ENCODE data around the gene NFKB1. TPM values are rescaled to one million over a fixed set of nuclear protein-coding genes. Genes with fewer than 3 reads are reported as not detected.

NFKB1 gene
- total RNA-seq, 1 donor from 2014 or later = 148 TPM

GRCh38 chr4:102525504-102525903 lies 24.3 kb downstream of the NFKB1 start:
- H3K9me3 Mint-ChIP-seq = no peaks in the 10 kb centered on the region
- H3K4me1 Mint-ChIP-seq = peaks cover 79% of the 10 kb centered on the region
- no peak for DNase-seq
- peak overlapping the region; percentile 55 for H3K4me3 Mint-ChIP-seq
- H3K36me3 Mint-ChIP-seq (ENCODE audit: low read depth) = peaks cover 44% of the 10 kb centered on the region
- peak overlapping the region; percentile 42 for H3K27ac Mint-ChIP-seq
- no peaks in the 10 kb centered on the region for H3K27me3 Mint-ChIP-seq
- intact Hi-C loops (cut with micrococcal nuclease) = loop anchor here (5.0 to 10.0 kb wide), 2 partner anchors 259 to 302 kb away; partner anchors contain the start of gene UBE2D3

- DNase-seq = no peak
- peaks cover 51% of the 10 kb centered on the region for H3K36me3 Mint-ChIP-seq (ENCODE audit: low read depth)
- no peaks in the 10 kb centered on the region for H3K27me3 Mint-ChIP-seq
- no peaks in the 10 kb centered on the region for H3K9me3 Mint-ChIP-seq
- intact Hi-C loops (cut with micrococcal nuclease) = loop anchor here (5.0 to 10.0 kb wide), 2 partner anchors 258 to 301 kb away; partner anchors contain the start of gene UBE2D3
- no peak overlapping the region for H3K4me3 Mint-ChIP-seq
- H3K27ac Mint-ChIP-seq = no peak overlapping the region
- peaks cover 77% of the 10 kb centered on the region for H3K4me1 Mint-ChIP-seq
Measured at GRCh38 chr4:102526532-102526931, 25.4 kb downstream of the NFKB1 start.

- H3K27ac Mint-ChIP-seq = peak overlapping the region; percentile 82
- peaks cover 53% of the 10 kb centered on the region for H3K36me3 Mint-ChIP-seq (ENCODE audit: low read depth)
- peak; percentile 71 for DNase-seq
- H3K4me3 Mint-ChIP-seq = peak overlapping the region; percentile 72
- intact Hi-C loops (cut with micrococcal nuclease) = loop anchor here (1.0 to 10.0 kb wide), 4 partner anchors 8 to 300 kb away; partner anchors contain the start of gene UBE2D3
- no peaks in the 10 kb centered on the region for H3K9me3 Mint-ChIP-seq
- H3K4me1 Mint-ChIP-seq = peaks cover 68% of the 10 kb centered on the region
- H3K27me3 Mint-ChIP-seq = no peaks in the 10 kb centered on the region
Measured at GRCh38 chr4:102527695-102528283, 26.6 kb downstream of the NFKB1 start.

GRCh38 chr4:102529977-102530376 lies 28.8 kb downstream of the NFKB1 start:
- H3K4me3 Mint-ChIP-seq = no peak overlapping the region
- DNase-seq = no peak
- peaks cover 68% of the 10 kb centered on the region for H3K4me1 Mint-ChIP-seq
- intact Hi-C loops (cut with micrococcal nuclease) = loop anchor here (5.0 to 10.0 kb wide), 2 partner anchors 255 to 297 kb away; partner anchors contain the start of gene UBE2D3
- H3K27ac Mint-ChIP-seq = no peak overlapping the region
- H3K27me3 Mint-ChIP-seq = no peaks in the 10 kb centered on the region
- H3K36me3 Mint-ChIP-seq (ENCODE audit: low read depth) = peaks cover 66% of the 10 kb centered on the region
- no peaks in the 10 kb centered on the region for H3K9me3 Mint-ChIP-seq

GRCh38 chr4:102530986-102531385 lies 29.8 kb downstream of the NFKB1 start:
- H3K27me3 Mint-ChIP-seq = no peaks in the 10 kb centered on the region
- H3K4me1 Mint-ChIP-seq = peaks cover 67% of the 10 kb centered on the region
- H3K27ac Mint-ChIP-seq = no peak overlapping the region
- DNase-seq = no peak
- no peak overlapping the region for H3K4me3 Mint-ChIP-seq
- peaks cover 59% of the 10 kb centered on the region for H3K36me3 Mint-ChIP-seq (ENCODE audit: low read depth)
- no peaks in the 10 kb centered on the region for H3K9me3 Mint-ChIP-seq
- intact Hi-C loops (cut with micrococcal nuclease) = no loop called here

- no peak overlapping the region for H3K27ac Mint-ChIP-seq
- no peak overlapping the region for H3K4me3 Mint-ChIP-seq
- intact Hi-C loops (cut with micrococcal nuclease) = no loop called here
- H3K9me3 Mint-ChIP-seq = no peaks in the 10 kb centered on the region
- H3K27me3 Mint-ChIP-seq = no peaks in the 10 kb centered on the region
- H3K36me3 Mint-ChIP-seq (ENCODE audit: low read depth) = peaks cover 58% of the 10 kb centered on the region
- H3K4me1 Mint-ChIP-seq = peaks cover 65% of the 10 kb centered on the region
- no peak for DNase-seq
Measured at GRCh38 chr4:102531462-102531861, 30.3 kb downstream of the NFKB1 start.

- Mint-ChIP-seq H3K27me3 (no peaks in the 10 kb centered on the region), H3K4me3 (no peak overlapping the region), H3K36me3 (ENCODE audit: low read depth) (peaks cover 57% of the 10 kb centered on the region), H3K27ac (no peak overlapping the region), H3K9me3 (no peaks in the 10 kb centered on the region), H3K4me1 (peaks cover 50% of the 10 kb centered on the region)
- DNase-seq = no peak
- intact Hi-C loops (cut with micrococcal nuclease) = no loop called here
Measured at GRCh38 chr4:102533348-102533747, 32.2 kb downstream of the NFKB1 start.

GRCh38 chr4:102533904-102534303 lies 32.7 kb downstream of the NFKB1 start:
- H3K27me3 Mint-ChIP-seq = no peaks in the 10 kb centered on the region
- DNase-seq = no peak
- H3K4me1 Mint-ChIP-seq = peaks cover 46% of the 10 kb centered on the region
- no peak overlapping the region for H3K4me3 Mint-ChIP-seq
- H3K9me3 Mint-ChIP-seq = no peaks in the 10 kb centered on the region
- no peak overlapping the region for H3K27ac Mint-ChIP-seq
- intact Hi-C loops (cut with micrococcal nuclease) = loop anchor here (2.0 kb wide), 2 partner anchors 19 to 53 kb away; no protein-coding TSS in a partner anchor
- peaks cover 57% of the 10 kb centered on the region for H3K36me3 Mint-ChIP-seq (ENCODE audit: low read depth)

GRCh38 chr4:102534845-102535244 lies 33.7 kb downstream of the NFKB1 start:
- intact Hi-C loops (cut with micrococcal nuclease) = loop anchor here (1.0 to 2.0 kb wide), 5 partner anchors 8 to 52 kb away; no protein-coding TSS in a partner anchor
- no peaks in the 10 kb centered on the region for H3K9me3 Mint-ChIP-seq
- peak overlapping the region; percentile 39 for H3K27ac Mint-ChIP-seq
- H3K36me3 Mint-ChIP-seq (ENCODE audit: low read depth) = peaks cover 58% of the 10 kb centered on the region
- no peak for DNase-seq
- no peaks in the 10 kb centered on the region for H3K27me3 Mint-ChIP-seq
- peak overlapping the region; percentile 20 for H3K4me3 Mint-ChIP-seq
- peaks cover 46% of the 10 kb centered on the region for H3K4me1 Mint-ChIP-seq

GRCh38 chr4:102535398-102536082 lies 34.4 kb downstream of the NFKB1 start:
- H3K36me3 Mint-ChIP-seq (ENCODE audit: low read depth) = peaks cover 55% of the 10 kb centered on the region

GRCh38 chr4:102536768-102537167 lies 35.6 kb downstream of the NFKB1 start:
- H3K36me3 Mint-ChIP-seq (ENCODE audit: low read depth) = peaks cover 56% of the 10 kb centered on the region
- no peak overlapping the region for H3K4me3 Mint-ChIP-seq
- H3K4me1 Mint-ChIP-seq = peaks cover 44% of the 10 kb centered on the region
- H3K9me3 Mint-ChIP-seq = no peaks in the 10 kb centered on the region
- H3K27me3 Mint-ChIP-seq = no peaks in the 10 kb centered on the region
- intact Hi-C loops (cut with micrococcal nuclease) = loop anchor here (2.0 kb wide), 1 partner anchor 14 kb away; no protein-coding TSS in a partner anchor
- no peak overlapping the region for H3K27ac Mint-ChIP-seq
- no peak for DNase-seq

More at GRCh38 chr4:102535398-102536082, 34.4 kb downstream of the NFKB1 start:
- no peaks in the 10 kb centered on the region for H3K27me3 Mint-ChIP-seq
- DNase-seq = no peak
- intact Hi-C loops (cut with micrococcal nuclease) = loop anchor here (1.0 to 2.0 kb wide), 6 partner anchors 8 to 51 kb away; no protein-coding TSS in a partner anchor
- no peaks in the 10 kb centered on the region for H3K9me3 Mint-ChIP-seq
- H3K4me1 Mint-ChIP-seq = peaks cover 40% of the 10 kb centered on the region
- peak overlapping the region; percentile 20 for H3K4me3 Mint-ChIP-seq
- H3K27ac Mint-ChIP-seq = peak overlapping the region; percentile 37

GRCh38 chr4:102537269-102537668 lies 36.1 kb downstream of the NFKB1 start:
- Mint-ChIP-seq H3K9me3 (no peaks in the 10 kb centered on the region), H3K4me3 (no peak overlapping the region), H3K4me1 (peaks cover 43% of the 10 kb centered on the region)

GRCh38 chr4:102541697-102542096 lies 40.5 kb downstream of the NFKB1 start:
- DNase-seq = no peak
- Mint-ChIP-seq H3K36me3 (ENCODE audit: low read depth) (peaks cover 65% of the 10 kb centered on the region), H3K27me3 (no peaks in the 10 kb centered on the region), H3K9me3 (no peaks in the 10 kb centered on the region), H3K27ac (no peak overlapping the region), H3K4me1 (peaks cover 33% of the 10 kb centered on the region), H3K4me3 (no peak overlapping the region)
- intact Hi-C loops (cut with micrococcal nuclease) = no loop called here

More at GRCh38 chr4:102537269-102537668, 36.1 kb downstream of the NFKB1 start:
- no peak overlapping the region for H3K27ac Mint-ChIP-seq
- intact Hi-C loops (cut with micrococcal nuclease) = loop anchor here (2.0 kb wide), 1 partner anchor 14 kb away; no protein-coding TSS in a partner anchor
- H3K27me3 Mint-ChIP-seq = no peaks in the 10 kb centered on the region
- peaks cover 54% of the 10 kb centered on the region for H3K36me3 Mint-ChIP-seq (ENCODE audit: low read depth)
- DNase-seq = no peak

Measured in activated CD4-positive, alpha-beta T cell treated with anti-CD3 and anti-CD28 coated beads, Interleukin-2, amount 10 ng/mL, durations not matched to agents 24 days and 14 days (primary cell).